ENCODE data around the gene COL3A1. TPM values are rescaled to one million over a fixed set of nuclear protein-coding genes. Genes with fewer than 3 reads are reported as not detected.

Gene COL3A1
- total RNA-seq, 1 donor from 2014 or later, result not detected

DNA sequence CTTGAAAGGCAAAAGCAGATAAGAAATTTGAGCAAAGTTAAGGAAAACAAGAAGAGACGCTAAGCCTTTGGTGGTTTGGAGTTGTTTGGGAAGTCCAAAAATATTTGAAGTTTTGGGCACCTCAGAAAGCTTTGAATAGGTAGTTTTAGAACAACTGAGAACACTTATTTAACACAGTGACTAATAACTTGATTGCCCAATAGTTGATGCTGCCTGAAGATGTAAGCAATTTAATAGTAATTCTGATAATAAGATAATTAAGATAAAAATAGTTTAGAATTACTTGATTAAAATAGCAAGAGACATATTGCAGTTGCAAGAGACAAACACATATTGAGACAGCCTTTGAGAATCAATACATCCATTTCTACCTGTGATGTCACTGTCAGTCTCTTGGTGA lies 16.5 kb upstream of the COL3A1 start:
- Mint-ChIP-seq H3K4me3 (ENCODE audit: unreplicated experiment) (no peak overlapping the region), H3K36me3 (ENCODE audit: unreplicated experiment) (no peaks in the 10 kb centered on the region), H3K27ac (ENCODE audit: unreplicated experiment) (no peak overlapping the region), H3K27me3 (ENCODE audit: unreplicated experiment) (no peaks in the 10 kb centered on the region), H3K9me3 (ENCODE audit: unreplicated experiment) (no peaks in the 10 kb centered on the region), H3K4me1 (ENCODE audit: low read depth, unreplicated experiment) (no peaks in the 10 kb centered on the region)
- no peak for DNase-seq
- TF ChIP-seq, protein P1, sequence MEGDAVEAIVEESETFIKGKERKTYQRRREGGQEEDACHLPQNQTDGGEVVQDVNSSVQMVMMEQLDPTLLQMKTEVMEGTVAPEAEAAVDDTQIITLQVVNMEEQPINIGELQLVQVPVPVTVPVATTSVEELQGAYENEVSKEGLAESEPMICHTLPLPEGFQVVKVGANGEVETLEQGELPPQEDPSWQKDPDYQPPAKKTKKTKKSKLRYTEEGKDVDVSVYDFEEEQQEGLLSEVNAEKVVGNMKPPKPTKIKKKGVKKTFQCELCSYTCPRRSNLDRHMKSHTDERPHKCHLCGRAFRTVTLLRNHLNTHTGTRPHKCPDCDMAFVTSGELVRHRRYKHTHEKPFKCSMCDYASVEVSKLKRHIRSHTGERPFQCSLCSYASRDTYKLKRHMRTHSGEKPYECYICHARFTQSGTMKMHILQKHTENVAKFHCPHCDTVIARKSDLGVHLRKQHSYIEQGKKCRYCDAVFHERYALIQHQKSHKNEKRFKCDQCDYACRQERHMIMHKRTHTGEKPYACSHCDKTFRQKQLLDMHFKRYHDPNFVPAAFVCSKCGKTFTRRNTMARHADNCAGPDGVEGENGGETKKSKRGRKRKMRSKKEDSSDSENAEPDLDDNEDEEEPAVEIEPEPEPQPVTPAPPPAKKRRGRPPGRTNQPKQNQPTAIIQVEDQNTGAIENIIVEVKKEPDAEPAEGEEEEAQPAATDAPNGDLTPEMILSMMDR (IDR thresholded peaks at IDR 0.05; ENCODE audit: partially characterized antibody, unreplicated experiment), result no peak

DNA sequence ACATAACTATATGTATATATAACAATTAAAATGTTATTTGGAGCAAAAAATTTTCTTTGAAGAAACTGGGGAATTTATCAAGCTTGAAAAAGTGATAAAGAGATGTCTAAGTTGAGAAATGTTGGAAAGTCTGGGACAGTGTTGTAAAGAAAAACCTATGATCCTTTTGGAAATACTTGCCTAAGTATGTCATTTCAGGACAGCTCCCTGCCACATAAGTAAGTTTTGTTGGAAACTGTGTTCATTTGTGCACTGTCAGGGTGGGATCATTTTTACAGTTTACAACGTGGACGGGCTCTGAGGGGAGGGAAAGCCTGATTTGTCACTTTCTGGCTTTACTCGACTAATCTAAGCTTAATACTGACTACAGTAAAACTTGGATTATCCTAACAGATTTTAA lies 10.4 kb upstream of the COL3A1 start:
- no peak overlapping the region for H3K27ac Mint-ChIP-seq (ENCODE audit: unreplicated experiment)
- H3K4me1 Mint-ChIP-seq (ENCODE audit: low read depth, unreplicated experiment), result no peaks in the 10 kb centered on the region
- H3K27me3 Mint-ChIP-seq (ENCODE audit: unreplicated experiment), result no peaks in the 10 kb centered on the region
- no peak overlapping the region for H3K4me3 Mint-ChIP-seq (ENCODE audit: unreplicated experiment)
- no peaks in the 10 kb centered on the region for H3K36me3 Mint-ChIP-seq (ENCODE audit: unreplicated experiment)
- DNase-seq, result no peak
- TF ChIP-seq, protein P1 (IDR thresholded peaks at IDR 0.05; ENCODE audit: partially characterized antibody, unreplicated experiment), result no peak
- H3K9me3 Mint-ChIP-seq (ENCODE audit: unreplicated experiment), result no peaks in the 10 kb centered on the region

DNA sequence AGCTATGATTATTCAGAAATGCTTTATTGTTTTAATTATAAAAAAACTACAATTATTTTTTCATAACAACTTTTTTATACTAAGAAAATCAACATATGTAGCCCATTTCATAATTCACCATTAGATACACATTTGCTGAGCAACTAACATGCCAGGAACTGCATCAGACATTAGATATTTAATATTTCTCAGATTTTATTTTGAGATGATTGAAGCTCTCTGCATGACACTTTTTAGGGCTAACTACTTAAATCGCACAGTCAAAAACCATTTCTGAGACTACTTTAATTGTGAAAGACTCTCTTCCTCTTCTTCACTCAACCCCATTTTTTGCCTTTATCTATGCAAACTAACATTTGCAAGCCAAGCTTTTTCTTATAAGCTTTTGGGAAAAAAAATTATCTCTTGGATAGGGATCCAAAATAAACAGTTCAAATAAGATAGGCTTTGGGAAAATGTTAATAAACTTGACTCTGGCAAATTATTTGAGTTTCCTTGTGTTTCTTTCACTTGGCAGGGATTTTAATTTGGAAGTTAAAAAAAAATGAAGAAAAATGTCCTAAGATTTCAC lies 9.1 kb upstream of the COL3A1 start:
- Mint-ChIP-seq H3K27ac (ENCODE audit: unreplicated experiment) (no peak overlapping the region), H3K27me3 (ENCODE audit: unreplicated experiment) (no peaks in the 10 kb centered on the region), H3K36me3 (ENCODE audit: unreplicated experiment) (no peaks in the 10 kb centered on the region), H3K4me3 (ENCODE audit: unreplicated experiment) (no peak overlapping the region), H3K4me1 (ENCODE audit: low read depth, unreplicated experiment) (no peaks in the 10 kb centered on the region), H3K9me3 (ENCODE audit: unreplicated experiment) (no peaks in the 10 kb centered on the region)
- no peak for DNase-seq
- TF ChIP-seq, protein P1 (IDR thresholded peaks at IDR 0.05; ENCODE audit: partially characterized antibody, unreplicated experiment), result no peak

DNA sequence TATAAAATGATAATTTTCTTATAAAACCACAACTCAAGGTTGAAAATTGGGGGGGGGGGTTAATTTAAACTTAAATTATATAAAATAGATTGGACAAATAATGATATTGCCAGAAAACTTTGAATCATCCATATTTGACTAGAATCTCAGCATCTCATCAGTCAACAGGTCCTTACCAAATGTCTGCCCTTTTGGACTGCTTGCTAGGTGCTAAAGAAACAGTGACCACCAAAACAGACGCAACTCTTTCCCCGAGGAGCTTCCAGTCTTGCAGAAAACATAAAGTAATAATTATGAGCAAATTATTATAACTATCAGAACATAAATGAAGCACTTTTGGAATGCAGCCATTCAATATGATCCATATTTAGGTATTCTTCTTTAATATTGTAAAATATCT lies 8.6 kb upstream of the COL3A1 start:
- no peak for DNase-seq
- TF ChIP-seq, protein P1 (IDR thresholded peaks at IDR 0.05; ENCODE audit: partially characterized antibody, unreplicated experiment), result no peak
- no peak overlapping the region for H3K27ac Mint-ChIP-seq (ENCODE audit: unreplicated experiment)
- H3K4me3 Mint-ChIP-seq (ENCODE audit: unreplicated experiment), result no peak overlapping the region
- H3K36me3 Mint-ChIP-seq (ENCODE audit: unreplicated experiment), result no peaks in the 10 kb centered on the region
- H3K4me1 Mint-ChIP-seq (ENCODE audit: low read depth, unreplicated experiment), result no peaks in the 10 kb centered on the region
- H3K9me3 Mint-ChIP-seq (ENCODE audit: unreplicated experiment), result no peaks in the 10 kb centered on the region
- no peaks in the 10 kb centered on the region for H3K27me3 Mint-ChIP-seq (ENCODE audit: unreplicated experiment)

DNA sequence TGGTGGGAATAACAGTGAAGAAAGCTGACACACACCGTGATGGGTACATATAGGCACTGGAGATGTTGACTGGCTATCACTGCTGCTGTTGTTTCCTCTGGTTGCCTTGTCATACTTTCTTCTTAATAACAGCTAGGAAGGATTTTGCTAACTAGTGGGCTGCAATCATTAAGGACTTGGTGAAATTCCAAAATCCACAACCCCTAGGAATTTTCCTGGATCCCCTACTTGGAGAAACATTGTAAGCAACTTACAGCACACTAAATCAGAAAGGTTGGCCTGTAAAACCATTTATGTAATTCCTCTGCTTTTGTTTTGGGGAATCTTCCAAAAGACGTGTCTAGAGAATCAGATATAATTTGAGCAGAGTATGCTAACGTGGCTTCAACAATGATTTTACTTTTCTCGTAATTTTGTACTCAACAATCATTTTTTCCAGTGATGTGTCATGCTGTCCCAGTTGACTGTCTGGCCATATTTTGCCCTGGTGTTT lies 8.0 kb upstream of the COL3A1 start:
- no peak for DNase-seq
- TF ChIP-seq, protein P1 (IDR thresholded peaks at IDR 0.05; ENCODE audit: partially characterized antibody, unreplicated experiment), result no peak
- H3K27me3 Mint-ChIP-seq (ENCODE audit: unreplicated experiment), result no peaks in the 10 kb centered on the region

More for the DNA sequence above, 8.0 kb upstream of the COL3A1 start:
- Mint-ChIP-seq H3K36me3 (ENCODE audit: unreplicated experiment) (no peaks in the 10 kb centered on the region), H3K4me3 (ENCODE audit: unreplicated experiment) (no peak overlapping the region), H3K27ac (ENCODE audit: unreplicated experiment) (no peak overlapping the region), H3K4me1 (ENCODE audit: low read depth, unreplicated experiment) (peaks cover 2% of the 10 kb centered on the region), H3K9me3 (ENCODE audit: unreplicated experiment) (no peaks in the 10 kb centered on the region)
